ENCODE results near the gene KATNB1.
A peak's percentile ranks its signal among the peaks of the same experiment; 100 is the strongest.
"Not testable (repeated sequence)": the region's sequence is repeated elsewhere in the genome, so short reads cannot be mapped to it uniquely, and the experiment has no call there.

KATNB1 gene

DNA sequence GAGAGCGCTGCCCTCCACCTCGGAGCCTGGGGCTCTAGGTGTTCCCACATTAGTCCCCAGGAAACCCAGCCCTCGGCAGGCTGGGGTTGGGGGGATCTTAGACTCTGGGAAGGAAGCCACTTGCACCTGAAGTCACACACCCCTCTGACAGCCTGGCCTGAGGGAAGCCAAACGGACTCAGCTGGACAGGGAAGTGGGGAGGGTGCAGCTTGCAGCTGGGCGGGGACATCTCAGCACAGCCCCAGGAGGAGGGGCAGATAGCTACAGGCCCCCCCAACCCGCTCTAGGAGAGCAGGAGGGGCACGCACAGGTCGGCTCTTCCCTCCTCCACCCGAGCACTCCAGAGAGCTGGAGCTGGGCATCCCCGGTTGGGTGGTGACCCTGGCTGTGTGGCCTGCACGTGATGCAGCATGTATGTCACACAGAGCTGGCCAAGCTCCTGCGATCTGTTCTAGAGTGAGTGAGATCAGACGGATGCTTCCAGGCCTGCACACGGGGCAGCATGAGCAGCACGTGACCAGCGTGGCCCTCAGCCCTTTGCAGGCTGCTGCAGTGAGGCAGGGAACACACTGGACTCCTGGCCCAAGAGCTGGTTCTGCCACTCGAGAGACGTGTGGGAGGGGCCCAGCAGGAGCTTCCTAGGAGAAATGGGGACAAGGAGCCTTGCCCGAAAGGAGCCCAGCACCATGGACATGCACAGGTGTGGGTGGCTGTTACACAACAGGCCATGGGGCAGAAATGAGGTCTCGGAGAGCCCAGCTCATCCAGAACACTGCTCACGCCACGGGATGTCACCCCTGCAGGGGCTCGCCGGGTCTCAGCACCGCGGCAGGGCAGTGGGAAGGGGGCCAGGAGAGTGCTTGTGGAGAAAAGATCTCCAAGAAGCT, 51.3 kb downstream of the KATNB1 start:
- no peak overlapping the region for H3K27ac ChIP-seq (ENCODE audit: low read depth, low read length)

DNA sequence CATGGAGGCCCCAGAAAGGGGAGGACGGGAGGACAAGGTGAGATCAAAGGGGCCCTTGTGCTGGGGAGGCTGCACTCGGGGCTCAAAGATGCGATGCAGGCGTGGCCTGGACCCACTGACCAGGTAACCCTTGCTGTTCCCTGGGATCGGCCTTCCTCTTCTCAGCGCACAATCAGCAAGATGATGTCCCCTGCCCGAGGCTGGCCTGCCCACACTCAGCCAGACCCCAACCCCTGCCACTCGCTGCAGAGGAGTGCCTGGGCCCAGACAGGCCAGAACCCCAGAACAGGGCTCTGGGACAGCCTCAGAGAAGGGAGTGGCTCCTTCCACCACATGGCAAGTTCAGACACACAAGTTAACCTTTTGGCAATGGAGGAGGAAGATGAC, 51.9 kb downstream of the KATNB1 start:
- Histone ChIP-seq H3K27ac (ENCODE audit: low read depth, low read length) (no peak overlapping the region), H3K4me1 (ENCODE audit: control insufficient read depth, insufficient read depth, low read length) (0 out of 2 replicates have a peak, but pooled peaks cover 3% of the 10 kb centered on the region), H3K36me3 (ENCODE audit: control insufficient read depth, insufficient read depth, low read length) (no peaks in the 10 kb centered on the region), H3K27me3 (ENCODE audit: control insufficient read depth, insufficient read depth, low read length) (no peaks in the 10 kb centered on the region), H3K9me3 (ENCODE audit: control insufficient read depth, insufficient read depth, low read length) (no peaks in the 10 kb centered on the region), H3K4me3 (ENCODE audit: low read depth, low read length) (no peak overlapping the region), H3K9ac (ENCODE audit: low read depth, low read length) (no peak overlapping the region)

More for the DNA sequence above, 51.3 kb downstream of the KATNB1 start:
- H3K27me3 ChIP-seq (ENCODE audit: control insufficient read depth, insufficient read depth, low read length) = no peaks in the 10 kb centered on the region
- no peaks in the 10 kb centered on the region for H3K36me3 ChIP-seq (ENCODE audit: control insufficient read depth, insufficient read depth, low read length)
- 0 out of 2 replicates have a peak, but pooled peaks cover 3% of the 10 kb centered on the region for H3K4me1 ChIP-seq (ENCODE audit: control insufficient read depth, insufficient read depth, low read length)
- no peak overlapping the region for H3K9ac ChIP-seq (ENCODE audit: low read depth, low read length)
- no peak overlapping the region for H3K4me3 ChIP-seq (ENCODE audit: low read depth, low read length)
- no peaks in the 10 kb centered on the region for H3K9me3 ChIP-seq (ENCODE audit: control insufficient read depth, insufficient read depth, low read length)

DNA sequence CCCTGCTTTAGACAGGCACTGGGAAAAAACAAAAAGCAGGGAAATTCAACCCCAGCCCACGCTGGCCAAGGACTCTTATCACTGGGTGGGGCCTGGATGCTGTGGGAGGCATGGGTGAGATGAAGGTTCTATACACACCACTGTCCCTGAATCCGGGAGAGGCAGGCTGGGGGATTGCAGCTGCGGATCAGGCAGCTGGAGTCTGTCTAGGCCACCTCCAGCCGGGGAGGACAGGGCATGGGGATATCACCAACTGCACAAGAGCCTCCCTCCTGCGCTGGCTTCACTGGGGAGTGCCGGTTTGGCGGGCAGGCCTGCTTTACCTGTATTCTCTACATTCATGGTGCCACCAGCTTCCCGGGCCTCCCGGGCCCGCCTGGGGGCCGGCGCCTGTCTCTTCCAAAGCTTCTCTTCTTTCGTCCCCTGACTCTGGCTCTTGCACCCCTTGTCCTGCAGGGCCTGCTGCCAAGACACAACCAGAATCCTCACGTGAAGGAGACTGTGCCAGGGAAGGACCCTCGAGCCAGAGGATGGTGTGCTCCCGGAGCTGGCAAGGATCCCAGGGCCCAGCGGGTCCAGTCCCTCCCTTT, 52.8 kb downstream of the KATNB1 start:
- no peak overlapping the region for H3K27ac ChIP-seq (ENCODE audit: low read depth, low read length)
- H3K36me3 ChIP-seq (ENCODE audit: control insufficient read depth, insufficient read depth, low read length) = no peaks in the 10 kb centered on the region
- no peak overlapping the region for H3K9ac ChIP-seq (ENCODE audit: low read depth, low read length)
- no peak overlapping the region for H3K4me3 ChIP-seq (ENCODE audit: low read depth, low read length)
- H3K4me1 ChIP-seq (ENCODE audit: control insufficient read depth, insufficient read depth, low read length) = no peaks in the 10 kb centered on the region
- no peaks in the 10 kb centered on the region for H3K27me3 ChIP-seq (ENCODE audit: control insufficient read depth, insufficient read depth, low read length)
- H3K9me3 ChIP-seq (ENCODE audit: control insufficient read depth, insufficient read depth, low read length) = no peaks in the 10 kb centered on the region

DNA sequence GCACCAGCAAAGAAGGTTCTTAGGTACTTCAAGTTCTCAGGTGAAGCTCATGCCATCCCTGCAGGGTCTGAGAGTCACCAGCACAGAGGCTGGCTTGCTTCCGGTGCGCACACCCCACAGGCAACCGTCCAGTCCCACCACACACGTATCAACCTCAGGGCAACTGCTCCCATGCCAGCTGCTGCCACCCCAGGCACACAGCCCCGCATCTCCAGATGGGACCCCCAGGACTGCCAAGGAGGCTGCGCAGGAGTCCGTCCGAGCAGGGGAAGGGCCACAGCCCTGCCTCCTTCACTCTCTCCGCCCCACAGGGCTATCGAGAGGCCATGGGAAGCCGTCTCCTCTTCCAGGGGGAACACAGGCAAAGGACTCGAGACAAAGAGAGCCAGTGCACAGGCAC, 53.4 kb downstream of the KATNB1 start:
- Histone ChIP-seq H3K4me1 (ENCODE audit: control insufficient read depth, insufficient read depth, low read length) (no peaks in the 10 kb centered on the region), H3K27me3 (ENCODE audit: control insufficient read depth, insufficient read depth, low read length) (no peaks in the 10 kb centered on the region), H3K9ac (ENCODE audit: low read depth, low read length) (no peak overlapping the region), H3K9me3 (ENCODE audit: control insufficient read depth, insufficient read depth, low read length) (no peaks in the 10 kb centered on the region), H3K27ac (ENCODE audit: low read depth, low read length) (no peak overlapping the region), H3K4me3 (ENCODE audit: low read depth, low read length) (no peak overlapping the region), H3K36me3 (ENCODE audit: control insufficient read depth, insufficient read depth, low read length) (no peaks in the 10 kb centered on the region)

DNA sequence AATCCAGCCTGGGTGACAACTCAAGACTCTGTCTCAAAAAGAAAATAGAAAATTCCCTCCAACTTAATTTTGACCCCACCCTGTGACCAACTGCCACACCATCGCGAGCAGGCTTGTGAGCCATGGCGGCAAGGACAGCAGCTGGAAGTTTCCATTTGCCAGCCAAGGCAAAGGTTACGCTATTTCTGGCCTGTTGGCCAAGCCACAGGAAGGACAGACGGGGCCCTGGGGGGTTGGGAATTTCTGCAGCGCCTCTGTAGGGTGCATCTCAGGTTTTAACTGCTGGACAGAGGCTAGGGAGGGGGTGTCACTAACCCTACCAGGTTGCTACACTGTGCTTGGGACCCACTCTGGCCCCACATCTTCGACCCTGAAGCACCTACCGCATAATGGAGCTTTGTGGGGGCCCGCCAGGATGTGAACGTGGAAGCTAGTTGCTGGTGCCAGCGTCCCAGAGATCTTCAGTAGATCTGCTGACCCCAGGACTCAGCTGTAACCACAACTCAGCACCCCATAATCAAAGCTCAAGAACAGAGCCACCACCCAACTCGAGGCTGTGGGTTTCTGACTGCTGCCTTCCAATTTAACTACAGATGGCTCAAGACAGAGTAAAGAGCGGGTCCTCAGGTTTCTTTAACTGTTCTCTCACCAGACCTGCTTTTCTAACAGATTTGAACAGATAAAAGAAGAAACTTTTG, 55.8 kb downstream of the KATNB1 start:
- Histone ChIP-seq H3K27ac (ENCODE audit: low read depth, low read length) (no peak overlapping the region), H3K9me3 (ENCODE audit: control insufficient read depth, insufficient read depth, low read length) (no peaks in the 10 kb centered on the region), H3K4me3 (ENCODE audit: low read depth, low read length) (no peak overlapping the region), H3K4me1 (ENCODE audit: control insufficient read depth, insufficient read depth, low read length) (no peaks in the 10 kb centered on the region), H3K9ac (ENCODE audit: low read depth, low read length) (no peak overlapping the region), H3K36me3 (ENCODE audit: control insufficient read depth, insufficient read depth, low read length) (no peaks in the 10 kb centered on the region), H3K27me3 (ENCODE audit: control insufficient read depth, insufficient read depth, low read length) (no peaks in the 10 kb centered on the region)

DNA sequence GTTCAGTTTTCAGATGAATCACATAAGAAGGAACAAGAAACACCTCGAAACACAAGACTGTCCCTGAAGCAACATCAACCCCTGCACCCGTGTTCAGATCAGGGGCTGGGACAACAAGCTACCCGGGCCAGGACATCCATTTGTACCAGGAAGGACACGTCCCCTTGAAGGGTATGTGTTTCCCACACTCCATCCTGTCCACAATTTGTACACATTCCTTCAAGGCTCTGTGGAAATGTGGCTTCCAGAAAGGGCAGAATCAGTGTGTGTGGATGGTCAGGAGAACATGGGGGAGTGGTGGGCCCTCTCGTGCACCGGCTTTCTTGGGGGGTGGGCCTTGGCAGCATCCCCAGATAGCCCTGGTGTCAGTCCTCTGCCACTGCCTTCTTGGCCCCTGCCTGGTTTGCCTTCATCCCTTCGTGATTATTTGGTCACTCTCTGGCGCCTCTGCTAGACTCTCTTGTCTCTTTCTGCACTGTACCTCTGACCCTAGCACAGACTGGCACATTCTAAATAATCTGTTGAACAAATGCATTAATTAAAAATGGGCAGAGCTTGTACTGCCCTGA, 56.4 kb downstream of the KATNB1 start:
- Histone ChIP-seq H3K9ac (ENCODE audit: low read depth, low read length) (no peak overlapping the region), H3K4me1 (ENCODE audit: control insufficient read depth, insufficient read depth, low read length) (no peaks in the 10 kb centered on the region; the same call in 1 of the 2 replicates), H3K27me3 (ENCODE audit: control insufficient read depth, insufficient read depth, low read length) (peaks cover under 1% of the 10 kb centered on the region; the same call in 1 of the 2 replicates)

DNA sequence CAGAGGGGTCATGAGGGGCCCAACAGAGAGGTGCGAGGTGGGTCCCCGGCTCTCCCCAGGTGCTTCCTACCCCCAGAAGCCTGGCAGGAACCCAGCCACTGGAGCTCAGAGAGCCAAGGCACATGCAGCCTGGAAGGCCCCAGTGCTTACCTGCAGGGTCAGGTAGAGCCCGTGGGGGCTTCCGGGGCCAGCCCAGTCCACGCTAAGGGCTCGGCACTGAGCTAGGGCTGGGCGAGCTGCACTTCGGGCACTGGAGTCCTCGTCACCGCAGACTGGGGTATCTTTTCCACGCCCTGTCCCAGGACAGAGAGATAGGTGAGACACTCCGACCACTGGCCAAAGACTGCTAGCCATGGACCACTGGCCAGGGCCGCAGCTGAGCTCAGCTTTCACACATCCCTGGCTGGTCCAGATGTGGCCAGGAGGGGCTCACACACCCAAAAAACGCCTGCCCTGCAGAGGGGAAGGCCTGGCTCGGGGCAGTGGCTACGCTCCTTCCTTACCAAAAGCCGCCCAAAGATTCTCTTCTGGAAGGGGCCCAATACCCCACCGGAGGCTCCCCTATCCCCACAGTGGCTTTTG, 59.4 kb downstream of the KATNB1 start:
- no peak overlapping the region for H3K27ac ChIP-seq (ENCODE audit: low read depth, low read length)
- H3K4me1 ChIP-seq (ENCODE audit: control insufficient read depth, insufficient read depth, low read length) = peaks cover 18% of the 10 kb centered on the region
- no peak overlapping the region for H3K4me3 ChIP-seq (ENCODE audit: low read depth, low read length)
- no peaks in the 10 kb centered on the region for H3K36me3 ChIP-seq (ENCODE audit: control insufficient read depth, insufficient read depth, low read length)
- no peaks in the 10 kb centered on the region for H3K9me3 ChIP-seq (ENCODE audit: control insufficient read depth, insufficient read depth, low read length)
- no peak overlapping the region for H3K9ac ChIP-seq (ENCODE audit: low read depth, low read length)
- peaks cover 15% of the 10 kb centered on the region for H3K27me3 ChIP-seq (ENCODE audit: control insufficient read depth, insufficient read depth, low read length)

More for the DNA sequence above, 56.4 kb downstream of the KATNB1 start:
- H3K36me3 ChIP-seq (ENCODE audit: control insufficient read depth, insufficient read depth, low read length) = no peaks in the 10 kb centered on the region
- H3K4me3 ChIP-seq (ENCODE audit: low read depth, low read length) = no peak overlapping the region
- no peak overlapping the region for H3K27ac ChIP-seq (ENCODE audit: low read depth, low read length)
- H3K9me3 ChIP-seq (ENCODE audit: control insufficient read depth, insufficient read depth, low read length) = no peaks in the 10 kb centered on the region

DNA sequence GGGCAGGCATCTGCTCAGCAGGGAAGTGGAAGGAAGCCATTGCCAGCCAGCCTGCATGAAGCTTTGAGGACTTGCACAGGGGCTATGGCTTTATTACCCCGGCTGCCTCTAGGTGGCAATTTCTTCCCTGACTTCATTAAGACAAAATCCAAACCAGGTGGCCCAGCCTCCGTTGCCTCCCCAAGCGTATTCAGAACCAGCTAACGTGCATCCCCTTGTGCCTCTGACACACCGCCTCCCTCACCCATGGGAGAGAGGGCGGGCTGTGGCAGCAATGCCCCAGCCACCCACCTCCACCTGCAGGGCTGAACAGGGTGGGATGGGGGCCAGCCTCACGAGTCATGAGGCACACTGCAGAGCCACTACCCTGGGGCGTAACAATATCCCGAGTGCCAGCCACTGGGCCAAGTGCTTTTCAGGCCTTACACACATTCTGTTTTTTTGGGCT, 59.9 kb downstream of the KATNB1 start:
- Histone ChIP-seq H3K36me3 (ENCODE audit: control insufficient read depth, insufficient read depth, low read length) (no peaks in the 10 kb centered on the region), H3K9ac (ENCODE audit: low read depth, low read length) (no peak overlapping the region), H3K27ac (ENCODE audit: low read depth, low read length) (no peak overlapping the region), H3K9me3 (ENCODE audit: control insufficient read depth, insufficient read depth, low read length) (no peaks in the 10 kb centered on the region), H3K27me3 (ENCODE audit: control insufficient read depth, insufficient read depth, low read length) (peaks cover 20% of the 10 kb centered on the region), H3K4me3 (ENCODE audit: low read depth, low read length) (no peak overlapping the region), H3K4me1 (ENCODE audit: control insufficient read depth, insufficient read depth, low read length) (peaks cover 19% of the 10 kb centered on the region)

DNA sequence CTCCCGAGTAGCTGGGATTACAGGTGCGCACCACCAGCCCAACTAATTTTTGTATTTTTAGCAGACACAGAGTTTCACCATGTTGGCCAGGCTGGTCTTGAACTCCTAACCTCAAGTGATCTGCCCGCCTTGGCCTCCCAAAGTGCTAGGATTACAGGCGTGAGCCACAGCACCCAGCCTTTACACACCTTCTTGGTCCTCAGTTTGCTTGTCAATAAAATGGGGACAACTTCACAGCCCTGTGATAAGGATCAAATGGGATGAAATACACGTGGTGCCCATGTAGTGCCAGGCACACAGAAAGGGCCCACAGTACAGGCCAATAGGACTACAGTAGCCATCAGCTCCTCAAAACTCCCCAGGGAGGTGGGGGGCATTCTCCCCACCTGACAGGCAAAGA, 60.4 kb downstream of the KATNB1 start:
- H3K36me3 ChIP-seq (ENCODE audit: control insufficient read depth, insufficient read depth, low read length) = not testable (repeated sequence)

DNA sequence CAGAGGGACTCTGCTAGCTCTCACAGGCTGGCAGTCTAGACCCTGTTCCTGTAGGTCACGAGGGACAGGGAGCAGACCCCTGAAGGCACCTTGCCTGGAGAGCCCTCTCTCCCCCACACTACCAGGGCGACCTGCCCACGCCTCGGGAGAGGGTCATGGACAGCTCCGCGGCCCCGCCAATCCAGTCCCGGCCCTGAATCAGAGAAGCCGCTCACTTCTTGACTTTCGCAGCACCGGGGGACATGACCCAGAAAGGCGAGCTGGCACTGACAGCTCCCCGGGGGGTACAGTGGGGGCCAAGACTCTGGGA, 61.6 kb downstream of the KATNB1 start:
- Histone ChIP-seq H3K9ac (ENCODE audit: low read depth, low read length) (no peak overlapping the region), H3K27me3 (ENCODE audit: control insufficient read depth, insufficient read depth, low read length) (peaks cover 37% of the 10 kb centered on the region), H3K27ac (ENCODE audit: low read depth, low read length) (peak overlapping the region; percentile 66), H3K9me3 (ENCODE audit: control insufficient read depth, insufficient read depth, low read length) (no peaks in the 10 kb centered on the region), H3K4me1 (ENCODE audit: control insufficient read depth, insufficient read depth, low read length) (peaks cover 29% of the 10 kb centered on the region), H3K36me3 (ENCODE audit: control insufficient read depth, insufficient read depth, low read length) (no peaks in the 10 kb centered on the region), H3K4me3 (ENCODE audit: low read depth, low read length) (no peak overlapping the region)

More for the DNA sequence above, 60.4 kb downstream of the KATNB1 start:
- H3K9ac ChIP-seq (ENCODE audit: low read depth, low read length); H3K9me3 ChIP-seq (ENCODE audit: control insufficient read depth, insufficient read depth, low read length); H3K27ac ChIP-seq (ENCODE audit: low read depth, low read length); H3K4me3 ChIP-seq (ENCODE audit: low read depth, low read length): not testable (repeated sequence)
- H3K4me1 ChIP-seq (ENCODE audit: control insufficient read depth, insufficient read depth, low read length) = peaks cover 22% of the 10 kb centered on the region
- peaks cover 26% of the 10 kb centered on the region for H3K27me3 ChIP-seq (ENCODE audit: control insufficient read depth, insufficient read depth, low read length)
